Mesothelial cell of epicardium (in vitro differentiated cells): Measurements from ENCODE around the gene NCAPH2. TPM values are rescaled to one million over a fixed set of nuclear protein-coding genes. Genes with fewer than 3 reads are reported as not detected.

Source experiments
- DNase-seq, 2 experiments: peaks; one replicate each; pipeline ENCODE4 v3.0.0; 2021; ENCODE audit warnings: low spot score in 2 of 2; ENCODE audit not compliant: unreplicated experiment in 2 of 2
- H3K27ac Mint-ChIP-seq: 2 replicates; pipeline ENCODE4 v1.8.0; 2021; ENCODE audit warnings: mixed read lengths
- H3K27me3 Mint-ChIP-seq: 2 replicates; pipeline ENCODE4 v1.8.0; 2021; ENCODE audit warnings: low read depth, mixed read lengths
- H3K36me3 Mint-ChIP-seq: 2 replicates; pipeline ENCODE4 v1.8.0; 2021; ENCODE audit warnings: mixed read lengths
- H3K4me1 Mint-ChIP-seq: 2 replicates; pipeline ENCODE4 v1.8.0; 2021; ENCODE audit warnings: mixed read lengths
- H3K4me3 Mint-ChIP-seq: 2 replicates; pipeline ENCODE4 v1.8.0; 2021; ENCODE audit warnings: mild to moderate bottlenecking, moderate library complexity, mixed read lengths
- H3K9me3 Mint-ChIP-seq: 2 replicates; pipeline ENCODE4 v1.8.0; 2021; ENCODE audit warnings: mixed read lengths
- CTCF ChIP-seq: fragments of 200-600 bp; sonication (generic); IDR thresholded peaks from one replicate; pipeline ENCODE4 v1.5.0; 2021; ENCODE audit warnings: antibody characterized with exemption; ENCODE audit not compliant: unreplicated experiment
- total RNA-seq: library from RNA; stranded (reverse); gene quantifications from 3 replicates; pipeline ENCODE4 v1.2.1, GENCODE V29; 2021

The NCAPH2 gene
- total RNA-seq: 57.9 to 63.1 TPM (median 60.3 TPM) in 3 replicates

GRCh38 chr22:50507991-50508884 is at the start of gene NCAPH2:
NCAPH2 (plus strand) TSS chr22:50508224; CDS start chr22:50508338, 114 bp downstream.
- TF ChIP-seq CTCF: no peak
- Mint-ChIP-seq H3K27me3 (no peaks in the 10 kb centered on the region), H3K4me3 (peak within 1 kb of the TSS; percentile 96), H3K9me3 (no peaks in the 10 kb centered on the region), H3K4me1 (peaks cover 17% of the 10 kb centered on the region), H3K36me3 (peaks cover 4% of the 10 kb centered on the region), H3K27ac (peak within 1 kb of the TSS; percentile 99)
- peak; percentile 98 to 99 for DNase-seq

- no peak for TF ChIP-seq CTCF
- no peak overlapping the region for H3K4me3 Mint-ChIP-seq
- no peak for DNase-seq
- H3K4me1 Mint-ChIP-seq: peaks cover 2% of the 10 kb centered on the region
- no peaks in the 10 kb centered on the region for H3K9me3 Mint-ChIP-seq
- H3K36me3 Mint-ChIP-seq: peaks cover 25% of the 10 kb centered on the region
- no peaks in the 10 kb centered on the region for H3K27me3 Mint-ChIP-seq
- H3K27ac Mint-ChIP-seq: no peak overlapping the region
These were observed 49.0 kb upstream of the NCAPH2 start for GRCh38 chr22:50459016-50459415.

- H3K27ac Mint-ChIP-seq: no peak overlapping the region
- no peaks in the 10 kb centered on the region for H3K27me3 Mint-ChIP-seq
- no peak for TF ChIP-seq CTCF
- peaks cover 25% of the 10 kb centered on the region for H3K36me3 Mint-ChIP-seq
- DNase-seq: no peak
- H3K4me3 Mint-ChIP-seq: no peak overlapping the region
- peaks cover 2% of the 10 kb centered on the region for H3K4me1 Mint-ChIP-seq
- no peaks in the 10 kb centered on the region for H3K9me3 Mint-ChIP-seq
These were observed 48.4 kb upstream of the NCAPH2 start for GRCh38 chr22:50459496-50460140.

DNA sequence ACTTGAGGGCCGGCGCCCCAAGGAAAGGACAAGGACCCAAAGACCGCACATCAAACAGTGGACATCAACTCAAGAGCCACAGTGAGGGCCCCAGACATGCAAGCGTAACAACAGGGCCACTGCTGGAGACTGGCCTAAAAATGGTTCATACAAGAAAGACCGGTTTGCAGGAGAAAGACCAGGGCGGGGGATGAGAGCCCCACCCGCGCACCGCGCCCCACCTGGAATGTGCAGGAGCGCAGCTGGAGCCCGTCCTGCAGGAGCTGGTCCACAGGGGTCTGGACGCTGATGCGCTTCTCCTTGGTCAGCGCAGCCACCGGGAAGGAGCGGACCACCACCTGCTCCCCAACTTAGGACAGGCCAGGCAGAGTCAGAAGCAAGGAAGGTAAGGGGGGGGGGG is 47.1 kb upstream of the NCAPH2 start:
- H3K27me3 Mint-ChIP-seq: no peaks in the 10 kb centered on the region

GRCh38 chr22:50461536-50461935 is 46.5 kb upstream of the NCAPH2 start:
- no peaks in the 10 kb centered on the region for H3K27me3 Mint-ChIP-seq
- no peak for TF ChIP-seq CTCF
- no peak overlapping the region for H3K4me3 Mint-ChIP-seq
- no peaks in the 10 kb centered on the region for H3K9me3 Mint-ChIP-seq
- no peak overlapping the region for H3K27ac Mint-ChIP-seq
- DNase-seq: no peak
- H3K4me1 Mint-ChIP-seq: peaks cover 2% of the 10 kb centered on the region
- H3K36me3 Mint-ChIP-seq: peaks cover 25% of the 10 kb centered on the region

More for the DNA sequence above, 47.1 kb upstream of the NCAPH2 start:
- peak overlapping the region; percentile 47 for H3K27ac Mint-ChIP-seq
- peaks cover 25% of the 10 kb centered on the region for H3K36me3 Mint-ChIP-seq
- no peak overlapping the region for H3K4me3 Mint-ChIP-seq
- no peaks in the 10 kb centered on the region for H3K9me3 Mint-ChIP-seq
- DNase-seq: no peak
- H3K4me1 Mint-ChIP-seq: peaks cover 2% of the 10 kb centered on the region
- no peak for TF ChIP-seq CTCF
